DND-41 (cell line): ENCODE data around the gene PRLH.

Source experiments
- CTCF ChIP-seq: IDR thresholded peaks from 2 replicates; pipeline ENCODE4 v1.5.1; 2012; ENCODE audit warnings: borderline replicate concordance, low read length, moderate library complexity, mild to moderate bottlenecking; ENCODE audit not compliant: poor library complexity, severe bottlenecking; ENCODE audit errors: extremely low read depth
- EZH2 ChIP-seq: IDR thresholded peaks from 3 replicates; pipeline ENCODE4 v1.6.1; 2012; ENCODE audit warnings: borderline replicate concordance, low read depth, mild to moderate bottlenecking, moderate library complexity, low read length, inconsistent platforms; ENCODE audit not compliant: severe bottlenecking

GRCh38 chr2:237572742-237573101 is 6.3 kb downstream of the PRLH start:
- TF ChIP-seq CTCF (no peak), EZH2 (no peak)
